Measurements from ENCODE around the gene MBOAT1.

The MBOAT1 gene

DNA sequence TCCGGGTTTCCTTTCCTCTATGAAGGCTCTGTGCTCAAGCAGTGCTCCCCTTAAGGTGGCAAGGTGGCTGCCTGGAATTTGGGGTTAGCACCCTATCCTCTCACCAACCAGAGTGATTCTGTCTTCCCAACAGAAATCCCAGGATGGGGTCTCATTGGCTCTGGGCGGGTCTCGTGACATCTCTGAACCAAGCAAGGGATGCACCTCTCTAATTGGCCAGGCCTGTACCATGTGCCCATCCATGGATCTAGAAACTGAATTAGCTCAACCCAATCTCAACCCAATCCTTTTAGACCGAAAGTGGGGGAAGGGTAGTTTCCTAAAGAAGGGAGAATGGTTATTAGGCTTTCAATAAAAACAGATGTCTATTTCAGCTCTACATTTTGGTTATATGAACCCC, 17.6 kb upstream of the MBOAT1 start:
- no peaks in the 10 kb centered on the region for H3K27me3 ChIP-seq (ENCODE audit: insufficient read depth, poor library complexity, severe bottlenecking)
- no peak overlapping the region for H3K4me3 ChIP-seq (replicated peaks; ENCODE audit: insufficient read depth, low read length)
- DNase-seq (ENCODE audit: low read depth in 1 of 2, low spot score in 1 of 2): no peak
- H3K27ac ChIP-seq (replicated peaks): no peak overlapping the region
- TF ChIP-seq CTCF (IDR thresholded peaks at IDR 0.05; ENCODE audit: insufficient read depth, low read length) (no peak), POLR2AphosphoS5 (IDR thresholded peaks at IDR 0.05; ENCODE audit: low read depth) (no peak), GABPA (IDR thresholded peaks at IDR 0.05; ENCODE audit: low read depth) (no peak), SPI1 (IDR thresholded peaks at IDR 0.05; ENCODE audit: borderline replicate concordance, low read depth) (no peak)
- TF ChIP-seq, protein P1, sequence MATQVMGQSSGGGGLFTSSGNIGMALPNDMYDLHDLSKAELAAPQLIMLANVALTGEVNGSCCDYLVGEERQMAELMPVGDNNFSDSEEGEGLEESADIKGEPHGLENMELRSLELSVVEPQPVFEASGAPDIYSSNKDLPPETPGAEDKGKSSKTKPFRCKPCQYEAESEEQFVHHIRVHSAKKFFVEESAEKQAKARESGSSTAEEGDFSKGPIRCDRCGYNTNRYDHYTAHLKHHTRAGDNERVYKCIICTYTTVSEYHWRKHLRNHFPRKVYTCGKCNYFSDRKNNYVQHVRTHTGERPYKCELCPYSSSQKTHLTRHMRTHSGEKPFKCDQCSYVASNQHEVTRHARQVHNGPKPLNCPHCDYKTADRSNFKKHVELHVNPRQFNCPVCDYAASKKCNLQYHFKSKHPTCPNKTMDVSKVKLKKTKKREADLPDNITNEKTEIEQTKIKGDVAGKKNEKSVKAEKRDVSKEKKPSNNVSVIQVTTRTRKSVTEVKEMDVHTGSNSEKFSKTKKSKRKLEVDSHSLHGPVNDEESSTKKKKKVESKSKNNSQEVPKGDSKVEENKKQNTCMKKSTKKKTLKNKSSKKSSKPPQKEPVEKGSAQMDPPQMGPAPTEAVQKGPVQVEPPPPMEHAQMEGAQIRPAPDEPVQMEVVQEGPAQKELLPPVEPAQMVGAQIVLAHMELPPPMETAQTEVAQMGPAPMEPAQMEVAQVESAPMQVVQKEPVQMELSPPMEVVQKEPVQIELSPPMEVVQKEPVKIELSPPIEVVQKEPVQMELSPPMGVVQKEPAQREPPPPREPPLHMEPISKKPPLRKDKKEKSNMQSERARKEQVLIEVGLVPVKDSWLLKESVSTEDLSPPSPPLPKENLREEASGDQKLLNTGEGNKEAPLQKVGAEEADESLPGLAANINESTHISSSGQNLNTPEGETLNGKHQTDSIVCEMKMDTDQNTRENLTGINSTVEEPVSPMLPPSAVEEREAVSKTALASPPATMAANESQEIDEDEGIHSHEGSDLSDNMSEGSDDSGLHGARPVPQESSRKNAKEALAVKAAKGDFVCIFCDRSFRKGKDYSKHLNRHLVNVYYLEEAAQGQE (IDR thresholded peaks at IDR 0.05; ENCODE audit: insufficient replicate concordance, low read depth): no peak

DNA sequence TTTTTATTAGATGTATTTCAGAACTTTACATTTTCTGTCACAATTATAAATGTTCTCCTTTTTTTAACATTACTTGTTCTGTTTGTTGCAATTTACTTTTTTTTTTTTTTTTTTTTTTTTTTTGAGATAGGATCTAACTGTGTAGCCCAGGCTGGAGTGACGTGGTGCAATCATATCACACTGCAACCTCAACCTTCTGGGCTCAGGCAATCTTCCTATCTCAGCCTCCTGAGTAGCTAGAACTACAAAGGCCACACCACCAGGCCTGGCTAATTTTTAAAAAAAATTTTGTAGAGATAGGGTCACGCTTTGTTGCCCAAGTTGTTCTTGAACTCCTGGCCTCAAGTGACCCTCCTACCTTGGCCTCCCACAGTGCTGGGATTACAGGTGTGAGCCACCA, 15.1 kb upstream of the MBOAT1 start:
- Histone ChIP-seq H3K4me3 (replicated peaks; ENCODE audit: insufficient read depth, low read length) (no peak overlapping the region), H3K27ac (replicated peaks) (no peak overlapping the region), H3K27me3 (ENCODE audit: insufficient read depth, poor library complexity, severe bottlenecking) (no peaks in the 10 kb centered on the region)
- DNase-seq (ENCODE audit: low read depth in 1 of 2, low spot score in 1 of 2): no peak
- TF ChIP-seq GABPA (IDR thresholded peaks at IDR 0.05; ENCODE audit: low read depth) (no peak), POLR2AphosphoS5 (IDR thresholded peaks at IDR 0.05; ENCODE audit: low read depth) (no peak), SPI1 (IDR thresholded peaks at IDR 0.05; ENCODE audit: borderline replicate concordance, low read depth) (no peak), CTCF (IDR thresholded peaks at IDR 0.05; ENCODE audit: insufficient read depth, low read length) (no peak)
- TF ChIP-seq, protein P1 (IDR thresholded peaks at IDR 0.05; ENCODE audit: insufficient replicate concordance, low read depth): no peak

GRCh38 chr6:20223141-20223540, 10.9 kb upstream of the MBOAT1 start:
- TF ChIP-seq SPI1 (IDR thresholded peaks at IDR 0.05; ENCODE audit: borderline replicate concordance, low read depth): peak; percentile 96
- no peak for TF ChIP-seq GABPA (IDR thresholded peaks at IDR 0.05; ENCODE audit: low read depth)
- Histone ChIP-seq H3K27me3 (ENCODE audit: insufficient read depth, poor library complexity, severe bottlenecking) (no peaks in the 10 kb centered on the region), H3K27ac (replicated peaks) (no peak overlapping the region), H3K4me3 (replicated peaks; ENCODE audit: insufficient read depth, low read length) (no peak overlapping the region)
- DNase-seq (ENCODE audit: low read depth in 1 of 2, low spot score in 1 of 2): no peak

DNA sequence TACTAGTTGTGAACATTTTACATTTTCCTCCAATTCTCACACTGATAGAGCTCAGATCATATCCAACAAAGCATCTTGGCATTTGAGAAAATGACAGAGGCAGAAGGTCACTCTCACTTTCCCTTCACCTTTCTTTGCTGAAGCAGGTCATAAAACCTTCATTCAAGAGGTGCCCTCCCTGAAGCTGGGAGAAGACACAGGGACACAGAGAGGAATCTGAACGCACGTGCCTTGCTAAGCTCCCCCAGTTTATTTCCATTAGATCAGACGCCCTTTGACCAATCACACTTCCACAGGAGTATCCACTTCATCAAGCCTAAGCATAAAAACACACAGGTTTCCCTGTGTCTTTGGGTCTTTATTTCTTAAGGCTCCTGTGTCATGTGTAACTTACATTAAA, 9.2 kb upstream of the MBOAT1 start:
- DNase-seq (ENCODE audit: low read depth in 1 of 2, low spot score in 1 of 2): no peak
- H3K27ac ChIP-seq (replicated peaks): no peak overlapping the region
- TF ChIP-seq, protein P1 (IDR thresholded peaks at IDR 0.05; ENCODE audit: insufficient replicate concordance, low read depth): no peak
- TF ChIP-seq POLR2AphosphoS5 (IDR thresholded peaks at IDR 0.05; ENCODE audit: low read depth) (no peak), GABPA (IDR thresholded peaks at IDR 0.05; ENCODE audit: low read depth) (no peak), CTCF (IDR thresholded peaks at IDR 0.05; ENCODE audit: insufficient read depth, low read length) (no peak), SPI1 (IDR thresholded peaks at IDR 0.05; ENCODE audit: borderline replicate concordance, low read depth) (no peak)
- H3K27me3 ChIP-seq (ENCODE audit: insufficient read depth, poor library complexity, severe bottlenecking): no peaks in the 10 kb centered on the region
- H3K4me3 ChIP-seq (replicated peaks; ENCODE audit: insufficient read depth, low read length): no peak overlapping the region

All from HL-60 (cell line).